Vagina (tissue), 2 donors: Measurements from ENCODE around the gene DNAH14.

Source experiments
- POLR2A ChIP-seq, 2 donors: fragments of 450-650 bp; IDR thresholded peaks; one replicate each; pipeline ENCODE4 v1.6.1; 2017; ENCODE audit warnings: antibody characterized with exemption in 2 of 2, mild to moderate bottlenecking in 2 of 2, moderate library complexity in 2 of 2
- POLR2AphosphoS5 ChIP-seq, 2 donors: sonication (generic); formaldehyde crosslinking; IDR thresholded peaks; one replicate each; pipeline ENCODE4 v1.9.0; 2017; ENCODE audit warnings: antibody characterized with exemption in 2 of 2, mild to moderate bottlenecking in 2 of 2, low read depth in 1 of 2; ENCODE audit not compliant: insufficient read depth in 1 of 2
- TF ChIP-seq, protein P1 (sequence below), 3 experiments: fragments of 450-650 bp in 2 of 3; fragments of 200-600 bp in 1 of 3; sonication (generic) in 1 of 3; IDR thresholded peaks; one replicate each; pipeline ENCODE4 v1.5.1; 2017 to 2019; ENCODE audit warnings: antibody characterized with exemption in 3 of 3, mild to moderate bottlenecking in 2 of 3, moderate library complexity in 2 of 3

DNA sequence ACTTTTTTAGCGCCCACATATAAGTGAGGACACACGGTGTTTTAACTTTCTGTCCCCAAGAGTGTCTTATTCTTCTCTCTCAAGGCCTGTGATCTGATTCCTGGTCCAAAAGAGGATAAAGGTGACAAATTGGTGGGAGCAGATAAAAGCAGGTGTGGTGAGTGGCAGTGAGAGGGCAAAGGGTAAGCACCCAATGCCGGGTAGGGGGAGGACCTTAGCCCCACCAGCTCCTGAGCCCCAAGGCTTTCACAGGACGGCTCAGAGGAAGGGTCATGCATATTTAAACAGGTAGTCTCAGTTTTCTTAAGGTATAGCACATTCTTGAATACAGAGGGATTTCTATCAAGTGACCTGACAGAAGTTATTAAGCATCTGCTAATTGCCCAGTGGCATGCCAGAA, 478.8 kb downstream of the DNAH14 start:
- TF ChIP-seq, protein P1, sequence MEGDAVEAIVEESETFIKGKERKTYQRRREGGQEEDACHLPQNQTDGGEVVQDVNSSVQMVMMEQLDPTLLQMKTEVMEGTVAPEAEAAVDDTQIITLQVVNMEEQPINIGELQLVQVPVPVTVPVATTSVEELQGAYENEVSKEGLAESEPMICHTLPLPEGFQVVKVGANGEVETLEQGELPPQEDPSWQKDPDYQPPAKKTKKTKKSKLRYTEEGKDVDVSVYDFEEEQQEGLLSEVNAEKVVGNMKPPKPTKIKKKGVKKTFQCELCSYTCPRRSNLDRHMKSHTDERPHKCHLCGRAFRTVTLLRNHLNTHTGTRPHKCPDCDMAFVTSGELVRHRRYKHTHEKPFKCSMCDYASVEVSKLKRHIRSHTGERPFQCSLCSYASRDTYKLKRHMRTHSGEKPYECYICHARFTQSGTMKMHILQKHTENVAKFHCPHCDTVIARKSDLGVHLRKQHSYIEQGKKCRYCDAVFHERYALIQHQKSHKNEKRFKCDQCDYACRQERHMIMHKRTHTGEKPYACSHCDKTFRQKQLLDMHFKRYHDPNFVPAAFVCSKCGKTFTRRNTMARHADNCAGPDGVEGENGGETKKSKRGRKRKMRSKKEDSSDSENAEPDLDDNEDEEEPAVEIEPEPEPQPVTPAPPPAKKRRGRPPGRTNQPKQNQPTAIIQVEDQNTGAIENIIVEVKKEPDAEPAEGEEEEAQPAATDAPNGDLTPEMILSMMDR (IDR thresholded peaks at IDR 0.05): no peak
- TF ChIP-seq POLR2A (IDR thresholded peaks at IDR 0.05) (no peak), POLR2AphosphoS5 (IDR thresholded peaks at IDR 0.05; ENCODE audit: insufficient read depth in 1 of 2, low read depth in 1 of 2) (no peak)
